Measurements from ENCODE around the gene COL26A1.
A peak's percentile ranks its signal among the peaks of the same experiment; 100 is the strongest.
"Not testable (repeated sequence)": the region's sequence is repeated elsewhere in the genome, so short reads cannot be mapped to it uniquely, and the experiment has no call there.

COL26A1 gene

DNA sequence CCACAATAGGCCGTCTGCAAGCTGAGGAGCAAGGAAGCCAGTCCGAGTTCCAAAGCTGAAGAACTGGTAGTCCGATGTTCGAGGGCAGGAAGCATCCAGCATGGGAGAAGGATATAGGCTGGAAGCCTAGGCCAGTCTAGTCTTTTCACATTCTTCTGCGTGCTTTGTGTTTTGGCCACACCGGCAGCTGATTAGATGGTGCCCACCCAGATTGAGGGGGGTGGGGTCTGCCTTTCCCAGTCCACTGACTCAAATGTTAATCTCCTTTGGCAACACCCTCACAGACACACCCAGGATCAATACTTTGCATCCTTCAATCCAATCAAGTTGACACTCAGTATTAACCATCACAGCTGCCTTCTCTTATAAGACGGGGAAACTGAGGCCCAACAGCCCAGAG, 142.8 kb downstream of the COL26A1 start:
- not testable (repeated sequence) for DNase-seq

DNA sequence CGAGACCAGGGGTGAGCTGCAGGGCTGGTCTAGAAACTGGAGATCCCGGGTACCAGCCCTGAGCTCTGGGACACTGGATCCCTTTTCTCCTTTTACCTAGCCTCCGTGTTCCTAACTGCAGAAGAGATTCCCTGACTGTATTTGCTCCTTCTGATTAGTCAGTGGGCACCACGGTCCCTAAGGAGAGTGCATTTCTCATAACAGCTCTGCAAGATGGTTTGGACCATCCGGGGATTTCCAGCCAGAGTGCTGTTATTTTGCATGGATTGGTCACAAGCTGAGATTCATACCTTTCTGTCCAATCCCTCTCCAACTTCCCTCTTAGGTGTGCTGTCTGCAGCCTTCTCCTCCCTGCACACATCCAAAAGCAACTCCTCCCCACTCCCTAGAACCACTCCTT, 143.9 kb downstream of the COL26A1 start:
- DNase-seq = no peak

DNA sequence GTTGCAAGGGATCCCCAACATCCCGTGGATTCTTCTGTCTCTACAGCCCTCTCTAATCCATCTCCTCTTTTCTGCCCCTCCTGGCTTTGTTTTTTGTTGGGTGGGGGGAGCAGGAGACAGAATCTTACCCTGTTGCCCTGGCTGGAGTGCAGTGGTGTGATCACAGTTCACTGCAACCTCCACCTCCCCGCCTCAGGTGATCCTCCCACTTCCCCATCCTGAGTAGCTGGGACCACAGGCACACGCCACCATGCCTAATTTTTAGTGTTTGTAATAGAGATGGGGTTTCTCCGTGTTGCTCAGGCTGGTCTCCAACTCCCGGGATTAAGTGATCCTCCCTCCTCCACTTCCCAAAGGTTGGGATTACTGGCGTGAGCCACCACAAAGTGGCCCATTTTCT, 144.7 kb downstream of the COL26A1 start:
- DNase-seq = no peak

DNA sequence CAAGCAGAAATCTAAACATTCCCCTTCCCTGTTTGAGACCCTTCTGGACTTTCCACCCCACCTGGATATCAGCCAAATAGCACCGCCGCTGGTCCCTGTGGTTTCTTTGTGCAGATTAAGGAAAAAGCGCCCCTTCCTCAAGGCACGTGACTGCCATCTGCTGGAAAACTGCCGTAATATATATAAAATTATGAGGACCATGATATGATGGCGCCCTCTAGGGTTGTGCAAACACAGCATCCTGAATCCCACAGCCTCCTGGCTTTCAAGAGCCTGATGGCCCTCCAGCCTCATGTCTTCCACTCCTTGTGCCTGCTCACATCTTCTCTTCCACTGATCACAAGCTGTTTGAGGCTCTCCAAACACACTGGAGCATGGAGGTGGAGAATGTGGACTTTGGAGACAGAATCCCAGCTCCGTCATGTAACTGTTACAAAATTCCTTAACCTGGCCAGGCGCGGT, 145.1 kb downstream of the COL26A1 start:
- peak; percentile 32 to 43 for DNase-seq

DNA sequence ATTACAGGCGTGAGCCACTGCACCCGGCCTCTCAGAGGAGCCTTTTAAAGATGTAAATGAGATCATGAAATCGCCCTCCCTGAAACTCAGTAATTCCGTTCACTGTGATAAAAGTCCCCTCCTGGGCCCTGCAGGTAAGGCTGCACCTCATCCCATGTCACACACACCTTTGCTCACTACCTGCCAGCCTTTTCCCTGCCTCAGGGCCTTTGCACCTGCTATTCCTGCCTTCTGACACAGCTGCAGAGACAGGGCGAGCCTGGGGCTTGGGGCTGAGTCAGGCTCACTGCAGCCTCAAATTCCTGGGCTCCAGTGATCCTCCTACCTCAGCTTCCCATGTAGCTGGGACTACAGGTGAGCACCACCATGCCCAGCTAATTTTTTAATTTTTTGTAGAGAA, 147.6 kb downstream of the COL26A1 start:
- no peak for DNase-seq

DNA sequence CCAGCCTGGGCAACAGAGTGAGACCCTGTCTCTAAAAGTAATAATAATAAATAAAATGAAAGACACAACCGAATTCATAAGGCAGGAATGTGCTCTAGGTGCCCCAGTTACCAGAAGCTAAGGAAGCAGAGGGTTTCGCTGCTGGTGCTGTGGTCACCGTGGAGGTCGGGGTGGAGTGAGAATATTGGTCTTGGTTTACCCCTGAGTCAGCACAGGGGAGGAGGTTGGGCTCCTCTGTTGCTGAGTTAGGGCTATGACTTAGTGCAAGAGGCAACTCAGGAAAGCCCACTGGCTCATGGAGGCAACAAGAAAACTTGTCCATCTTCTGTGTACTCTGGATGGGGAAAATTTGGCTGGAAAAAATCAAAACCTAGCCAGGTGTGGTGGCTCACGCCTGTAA, 149.3 kb downstream of the COL26A1 start:
- DNase-seq = no peak

DNA sequence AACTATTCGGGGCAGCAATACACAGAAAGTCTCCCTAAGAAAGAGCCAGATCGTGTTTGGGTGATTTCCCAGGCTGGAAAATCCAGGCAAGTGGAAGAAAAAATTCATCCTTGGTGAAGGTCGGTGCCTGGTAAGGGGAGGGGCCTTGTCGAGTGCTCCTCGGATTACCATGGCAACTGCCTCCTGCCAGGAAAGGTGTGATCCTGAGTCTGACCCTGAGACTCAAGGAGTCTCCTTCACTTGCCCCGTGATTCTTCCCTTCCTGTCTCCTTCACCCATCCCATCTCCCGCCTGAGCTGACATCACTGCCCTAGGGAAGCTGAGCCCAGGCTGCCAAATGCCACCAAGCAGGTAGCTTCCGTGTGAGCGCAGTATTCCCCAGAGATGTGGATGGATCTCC, 154.2 kb downstream of the COL26A1 start:
- no peak for DNase-seq

DNA sequence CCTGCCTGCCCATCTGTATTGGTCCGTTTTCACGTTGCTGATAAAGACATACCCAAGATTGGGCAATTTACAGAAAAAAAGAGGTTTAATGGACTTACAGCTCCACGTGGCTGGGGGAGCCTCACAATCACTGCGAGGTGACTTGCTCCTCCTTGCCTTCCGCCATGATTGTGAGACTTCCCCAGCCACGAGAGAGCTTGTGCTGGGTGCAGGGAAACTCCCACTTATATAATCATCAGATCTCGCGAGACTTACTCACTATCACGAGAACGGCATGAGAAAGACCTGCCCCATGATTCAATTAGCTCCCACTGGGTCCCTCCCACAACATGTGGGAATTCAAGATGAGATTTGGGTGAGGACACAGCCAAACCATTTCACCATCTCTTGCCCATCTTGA, 154.6 kb downstream of the COL26A1 start:
- no peak for DNase-seq

DNA sequence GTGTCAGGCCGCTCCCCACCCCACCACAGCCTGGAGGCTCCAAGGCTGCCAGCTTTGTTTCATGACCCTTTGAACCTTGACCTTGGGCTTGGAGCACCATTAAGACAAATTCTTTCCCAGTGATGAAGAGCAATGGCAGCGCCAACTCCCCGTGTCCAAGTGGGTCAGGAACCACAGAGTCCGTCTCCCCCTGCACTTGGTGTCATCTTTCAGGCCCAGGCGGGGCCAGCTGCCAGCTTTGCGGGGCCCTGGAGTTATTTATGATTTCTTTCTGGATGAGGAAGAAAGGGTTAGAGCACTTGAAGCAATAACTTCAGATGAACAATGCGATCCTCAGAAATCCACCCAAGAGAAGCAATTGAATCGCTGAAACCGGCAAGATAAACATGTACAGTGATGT, 155.7 kb downstream of the COL26A1 start:
- DNase-seq = no peak

DNA sequence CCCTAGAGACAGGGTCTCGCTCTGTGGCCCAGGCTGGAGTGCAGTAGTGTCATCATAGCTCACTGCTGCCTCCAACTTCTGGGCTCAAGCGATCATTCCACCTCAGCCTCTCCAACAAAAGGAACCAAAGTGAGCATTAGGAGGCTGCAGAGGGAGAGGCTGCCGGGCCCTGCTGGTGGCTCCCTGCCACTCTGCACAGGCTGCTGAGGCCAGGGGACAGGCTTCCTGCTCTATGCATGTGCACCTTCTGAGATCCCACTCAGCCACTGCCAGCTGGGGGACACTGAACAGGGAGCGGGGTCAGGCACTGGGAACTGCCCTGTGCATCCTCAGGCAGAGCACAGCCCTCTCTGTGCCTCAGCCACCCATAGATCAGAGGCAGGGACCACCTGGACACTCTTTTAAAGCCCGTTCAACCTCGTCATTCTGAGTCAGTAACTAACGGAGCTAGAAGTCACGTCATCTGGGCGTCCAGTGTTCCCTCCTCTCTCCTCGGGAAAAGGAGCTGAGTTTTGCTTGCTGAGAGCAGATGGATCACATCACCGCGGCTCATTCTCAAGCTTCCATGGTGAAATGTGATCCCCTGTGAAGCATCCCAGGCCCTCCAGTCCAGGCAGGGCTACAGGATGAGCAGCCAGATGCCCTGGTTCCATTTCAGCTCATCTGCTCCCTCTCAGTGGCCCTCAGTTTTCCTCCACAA, 156.8 kb downstream of the COL26A1 start:
- no peak for DNase-seq

DNA sequence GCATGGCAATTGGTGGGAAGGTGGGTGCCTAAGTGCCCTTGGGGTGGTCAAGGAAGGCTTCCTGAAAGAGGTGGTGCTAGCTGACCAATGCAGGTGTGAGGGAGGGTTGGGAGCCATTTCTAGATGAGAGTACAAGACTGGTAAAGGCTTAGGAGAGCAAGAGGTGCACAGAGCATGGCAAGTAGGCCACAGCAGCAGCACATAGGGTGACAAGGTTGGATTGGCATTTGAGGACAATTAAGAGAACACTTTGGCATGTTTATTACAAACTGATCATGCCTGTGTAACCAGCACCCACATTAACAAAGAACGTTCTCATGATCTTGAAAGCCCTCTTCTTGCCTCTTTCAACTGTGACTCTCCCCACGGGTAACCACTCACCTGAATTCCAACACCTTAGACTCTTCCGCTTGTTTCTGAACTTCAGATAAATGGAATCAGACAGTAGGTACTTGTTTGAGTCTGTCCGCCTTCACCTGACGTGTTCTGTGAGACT, 158.8 kb downstream of the COL26A1 start:
- DNase-seq = no peak

DNA sequence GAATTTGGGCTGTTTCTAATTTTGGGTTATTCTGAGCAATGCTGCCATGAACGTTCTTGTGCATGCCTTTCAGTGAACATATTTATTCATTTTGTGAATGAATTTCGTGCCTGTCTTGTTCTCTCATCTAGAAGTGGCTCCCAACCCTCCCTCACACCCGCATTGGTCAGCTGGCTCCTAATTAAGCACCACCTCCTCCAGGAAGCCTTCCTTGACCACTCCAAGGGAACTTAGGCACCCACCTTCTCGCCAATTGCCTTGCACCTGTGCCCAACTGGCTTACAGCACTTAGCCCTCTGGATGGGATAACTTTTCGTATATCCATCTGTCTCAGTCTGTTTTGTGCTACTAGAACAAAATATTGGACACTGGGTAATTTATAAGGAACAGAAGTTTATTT, 159.3 kb downstream of the COL26A1 start:
- no peak for DNase-seq

DNA sequence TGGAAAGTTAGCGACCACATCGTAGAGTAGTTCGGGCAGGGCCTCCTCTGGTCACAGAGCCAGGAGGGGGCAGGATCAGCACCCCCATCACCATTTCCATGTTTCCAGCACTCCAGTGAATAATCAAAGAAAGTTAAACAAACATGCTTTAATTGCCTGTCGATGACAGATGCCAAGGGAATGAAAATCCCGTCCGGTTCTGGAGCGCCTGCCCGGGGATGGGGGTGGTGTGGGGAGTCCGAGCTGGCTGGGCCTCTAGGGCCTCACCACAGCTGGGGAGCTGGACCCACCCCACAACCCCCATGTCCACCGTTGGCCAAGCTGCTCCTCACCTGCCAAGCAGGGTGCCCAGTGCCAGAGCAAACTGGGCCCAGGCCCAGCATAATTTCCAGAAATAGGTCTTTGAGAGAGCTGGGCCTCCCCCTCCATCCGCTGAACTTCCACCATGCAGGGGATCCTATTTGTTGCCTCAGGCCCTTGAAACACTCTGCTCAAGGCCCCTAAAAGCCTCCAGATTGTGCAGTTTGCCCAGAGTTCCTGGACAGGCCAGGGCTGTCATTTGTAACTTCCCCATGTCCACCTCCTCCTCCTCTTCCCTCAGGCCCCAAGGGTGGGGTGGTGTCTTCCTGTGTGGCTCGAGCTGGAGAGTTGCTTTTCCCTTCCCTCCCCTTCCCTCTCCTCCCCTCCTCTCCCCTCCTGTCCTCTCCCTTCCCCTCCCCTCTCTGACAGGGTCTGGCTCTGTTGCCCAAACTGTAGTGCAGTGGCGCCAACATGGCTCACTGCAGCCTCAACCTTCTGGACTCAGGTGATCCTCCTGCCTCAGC, 165.4 kb downstream of the COL26A1 start:
- DNase-seq = no peak

DNA sequence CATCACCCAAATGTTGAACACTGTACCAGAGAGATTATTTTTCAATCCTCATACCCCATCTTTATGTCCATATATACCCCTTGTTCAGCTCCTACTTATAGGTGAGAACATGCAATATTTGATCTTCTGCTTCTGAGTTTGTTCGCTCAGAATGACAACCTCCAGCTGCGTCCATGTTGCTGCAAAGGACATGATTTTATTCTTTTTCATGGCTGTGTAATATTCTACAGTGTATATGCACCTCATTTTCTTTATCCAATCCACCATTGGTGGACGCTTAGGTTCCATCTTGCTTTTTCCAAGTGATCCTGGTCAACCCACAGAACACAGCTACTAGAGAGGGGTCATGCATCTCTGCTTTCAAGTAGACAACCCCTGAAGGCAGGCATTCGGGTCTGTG, 166.9 kb downstream of the COL26A1 start:
- no peak for DNase-seq

DNA sequence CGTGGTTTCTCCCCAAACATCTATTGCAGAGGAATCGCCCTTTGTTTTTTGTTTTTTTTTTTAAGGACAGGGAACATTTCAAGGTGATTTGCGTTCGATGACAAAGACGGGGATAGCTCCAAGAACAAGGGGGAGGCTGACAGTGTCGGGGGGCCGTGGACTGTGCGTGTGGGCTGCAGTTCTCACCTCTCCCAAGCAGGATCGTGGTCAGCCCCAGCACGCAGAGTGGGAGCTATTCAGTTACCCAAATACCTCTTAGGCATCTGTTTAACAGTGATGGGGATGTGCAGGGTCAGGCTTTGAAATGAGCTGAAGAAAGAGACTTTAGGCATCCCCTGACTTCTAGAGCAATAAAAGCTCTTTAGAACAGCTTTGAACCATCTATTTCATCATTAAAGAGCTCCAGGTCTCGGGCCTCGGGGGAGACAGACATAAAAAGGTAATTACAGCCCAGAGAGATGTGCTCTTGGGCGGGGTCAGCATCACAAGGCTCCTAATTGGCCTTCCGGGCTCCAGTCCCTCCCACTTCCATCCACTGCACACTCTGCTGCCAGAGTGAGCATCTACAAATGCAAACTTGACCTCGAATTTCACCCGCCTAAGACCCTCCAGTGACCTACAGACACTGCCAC, 169.2 kb downstream of the COL26A1 start:
- DNase-seq = no peak

DNA sequence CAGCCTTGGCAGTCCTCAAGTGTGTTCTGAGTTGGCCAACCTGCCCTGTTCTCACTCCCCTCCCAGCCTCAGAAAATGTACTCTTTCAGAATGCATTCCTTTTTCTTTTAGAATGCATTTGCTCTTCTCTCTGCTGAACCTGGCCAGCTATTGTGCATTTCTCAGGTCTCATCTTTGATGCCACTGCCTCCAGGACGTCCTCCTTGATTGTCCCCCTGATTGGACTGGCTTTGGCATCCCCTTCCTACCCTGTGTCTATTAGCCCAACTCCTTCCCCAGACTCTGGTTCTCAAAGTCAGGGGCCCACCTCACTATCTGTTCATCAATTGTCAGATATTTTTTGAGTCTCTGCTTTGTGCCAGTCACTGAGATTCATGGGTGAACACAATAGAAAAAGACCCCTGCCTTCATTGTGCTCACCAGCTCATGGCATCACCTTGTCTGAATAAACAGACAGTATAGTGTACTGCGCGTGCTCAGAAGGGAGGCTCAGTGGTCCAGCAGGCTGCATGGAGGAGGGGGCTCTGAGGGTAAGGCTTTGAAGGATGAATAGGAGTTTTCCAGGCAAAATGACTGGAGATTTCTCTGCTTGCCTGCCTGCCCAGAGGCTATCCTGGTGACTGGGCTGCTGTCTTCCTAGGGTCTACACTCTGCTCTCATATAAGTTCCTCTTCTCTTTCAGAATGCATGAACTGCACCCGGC, 169.9 kb downstream of the COL26A1 start:
- no peak for DNase-seq

DNA sequence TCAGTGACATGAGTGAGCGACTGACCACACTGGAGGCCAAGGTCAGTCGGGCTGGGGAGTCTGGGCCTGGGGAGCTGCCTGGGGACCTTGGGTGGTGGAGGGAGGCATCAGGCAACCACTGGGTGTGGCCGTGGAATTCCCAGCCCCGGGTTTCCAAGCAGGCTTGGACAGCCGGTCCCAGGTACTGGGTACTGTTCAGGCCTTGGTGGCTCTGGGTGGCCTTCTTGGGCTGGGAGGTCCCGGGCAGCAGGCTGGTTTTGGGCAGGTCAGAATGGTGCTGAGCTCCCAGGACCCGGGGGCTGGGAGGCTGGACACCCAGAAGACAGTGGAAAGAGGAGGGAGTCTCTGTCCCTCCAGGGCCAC, 170.4 kb downstream of the COL26A1 start:
- DNase-seq = no peak

DNA sequence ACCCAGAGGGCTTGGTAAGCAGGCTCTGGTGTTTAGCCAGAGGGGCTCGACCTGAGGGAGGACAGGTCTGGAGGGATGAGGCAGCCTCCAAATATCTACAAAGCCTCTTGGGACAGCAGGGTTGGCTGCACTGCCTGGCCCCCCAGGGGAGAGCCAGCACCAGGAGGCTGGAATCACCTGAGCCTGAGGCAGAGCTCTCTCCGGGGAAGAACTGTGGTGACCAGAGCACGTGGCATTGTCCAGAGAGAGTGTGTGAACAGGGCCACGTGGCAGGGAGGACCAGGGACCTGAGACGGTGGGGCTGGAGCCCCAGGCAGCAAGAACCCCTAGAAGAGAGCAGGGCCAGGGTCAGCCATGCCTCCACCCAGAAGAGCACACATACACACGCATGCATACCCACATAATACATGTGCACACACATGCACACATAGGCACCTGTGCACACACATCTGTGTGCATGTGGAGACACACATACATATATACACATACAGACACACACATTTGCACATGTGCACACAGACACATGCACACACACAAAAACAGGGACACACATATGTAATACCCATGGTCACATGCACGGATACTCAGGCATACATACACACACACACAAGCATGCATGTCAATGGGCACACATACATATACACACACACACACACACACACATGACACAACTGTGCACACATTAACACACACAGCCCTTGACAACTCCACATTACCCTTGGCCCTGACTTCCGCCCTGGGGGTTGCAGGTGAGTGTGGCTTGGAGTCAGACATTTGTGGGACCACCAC, 171.5 kb downstream of the COL26A1 start:
- DNase-seq = no peak

DNA sequence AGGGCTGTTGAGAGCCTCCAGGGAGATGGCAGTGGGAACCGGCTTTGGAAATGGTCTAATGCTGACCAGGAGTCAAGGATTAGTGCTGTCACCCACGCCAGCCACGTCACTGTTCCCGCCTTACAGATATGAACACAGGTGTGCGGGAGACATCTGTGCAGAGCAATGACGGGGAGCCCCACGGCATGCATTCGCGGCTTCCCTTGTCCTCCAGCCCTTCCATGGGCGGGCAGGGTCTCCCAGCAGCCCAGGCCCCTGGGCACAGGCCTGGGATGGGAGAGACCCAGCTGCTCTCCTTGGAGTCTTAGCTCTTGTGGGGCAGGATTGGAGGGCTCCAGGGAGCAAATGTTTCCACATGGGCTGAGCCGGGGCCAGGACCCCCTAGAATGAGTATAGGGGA, 172.2 kb downstream of the COL26A1 start:
- no peak for DNase-seq

DNA sequence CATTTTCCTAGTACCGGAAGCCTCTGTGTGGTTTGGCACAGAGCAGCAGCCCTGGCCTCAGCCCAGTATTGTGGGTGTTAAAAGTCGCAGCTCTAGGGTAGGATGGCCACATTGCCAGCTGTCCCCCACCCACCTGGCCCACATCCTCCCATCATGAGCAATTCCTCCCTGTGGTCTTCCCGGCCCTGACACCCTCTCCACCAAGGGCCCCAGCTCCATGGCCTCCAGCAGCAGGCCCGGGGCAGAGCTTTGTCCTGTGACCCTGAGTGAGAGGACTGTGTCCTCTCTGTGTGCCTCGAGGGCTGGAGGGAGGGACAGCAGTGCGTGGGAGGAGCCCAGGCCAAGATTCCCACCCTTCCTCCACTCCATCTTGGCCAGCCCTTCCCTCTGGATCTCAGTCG, 172.7 kb downstream of the COL26A1 start:
- no peak for DNase-seq

DNA sequence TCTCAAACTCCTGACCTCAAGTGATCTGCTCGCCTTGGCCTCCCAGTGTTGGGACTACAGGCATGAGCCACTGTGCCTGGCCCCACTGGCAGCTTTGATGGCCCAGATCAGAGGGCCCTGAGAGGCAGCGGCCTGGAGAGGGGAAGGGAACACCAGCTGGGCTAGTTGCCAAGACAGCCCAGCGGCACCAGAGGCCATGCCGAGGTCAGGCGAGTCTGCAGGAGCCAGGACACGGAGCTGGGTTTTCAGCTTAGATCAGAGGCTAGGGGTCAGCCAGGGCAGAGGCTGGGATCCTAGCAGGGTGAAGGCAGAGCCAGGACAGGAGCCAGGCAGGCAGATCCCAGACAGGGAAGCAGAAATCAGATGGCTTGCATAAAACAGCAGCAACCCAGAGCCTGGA, 173.6 kb downstream of the COL26A1 start:
- no peak for DNase-seq

DNA sequence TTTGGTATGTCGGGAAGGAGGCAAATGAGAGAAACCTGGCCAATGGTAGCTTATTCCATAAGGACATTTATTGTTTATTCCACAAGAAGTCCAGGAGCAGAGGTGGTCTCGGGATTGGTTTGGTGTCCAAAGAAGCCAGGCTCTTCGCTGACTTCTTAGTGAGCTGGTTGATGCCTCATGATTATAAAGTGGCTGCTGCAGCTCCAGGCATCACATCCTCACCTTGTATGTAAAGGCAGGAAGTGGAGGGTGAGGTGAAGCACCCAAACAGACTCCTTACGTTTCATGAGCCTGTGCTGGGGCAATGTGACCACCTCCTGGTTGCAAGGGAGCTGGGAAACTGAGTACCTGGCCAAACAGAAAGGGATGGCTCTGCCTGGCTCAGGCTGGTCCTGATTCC, 174.0 kb downstream of the COL26A1 start:
- no peak for DNase-seq

Data from SW 1271 (cell line).